GM18907 (cell line): Measurements from ENCODE around the gene CDC42.

Source experiments
- ATAC-seq: cut with Tn5 transposase; IDR thresholded peaks from one replicate; pipeline ENCODE4 v1.9.1; 2021; ENCODE audit warnings: mild to moderate bottlenecking, moderate library complexity; ENCODE audit not compliant: unreplicated experiment

The CDC42 gene

GRCh38 chr1:22127248-22127647 lies 74.7 kb downstream of the CDC42 start:
- no peak for ATAC-seq

- no peak for ATAC-seq
Measured at GRCh38 chr1:22127731-22128130, 75.2 kb downstream of the CDC42 start.

- no peak for ATAC-seq
Measured at GRCh38 chr1:22128392-22128791, 75.9 kb downstream of the CDC42 start.

DNA sequence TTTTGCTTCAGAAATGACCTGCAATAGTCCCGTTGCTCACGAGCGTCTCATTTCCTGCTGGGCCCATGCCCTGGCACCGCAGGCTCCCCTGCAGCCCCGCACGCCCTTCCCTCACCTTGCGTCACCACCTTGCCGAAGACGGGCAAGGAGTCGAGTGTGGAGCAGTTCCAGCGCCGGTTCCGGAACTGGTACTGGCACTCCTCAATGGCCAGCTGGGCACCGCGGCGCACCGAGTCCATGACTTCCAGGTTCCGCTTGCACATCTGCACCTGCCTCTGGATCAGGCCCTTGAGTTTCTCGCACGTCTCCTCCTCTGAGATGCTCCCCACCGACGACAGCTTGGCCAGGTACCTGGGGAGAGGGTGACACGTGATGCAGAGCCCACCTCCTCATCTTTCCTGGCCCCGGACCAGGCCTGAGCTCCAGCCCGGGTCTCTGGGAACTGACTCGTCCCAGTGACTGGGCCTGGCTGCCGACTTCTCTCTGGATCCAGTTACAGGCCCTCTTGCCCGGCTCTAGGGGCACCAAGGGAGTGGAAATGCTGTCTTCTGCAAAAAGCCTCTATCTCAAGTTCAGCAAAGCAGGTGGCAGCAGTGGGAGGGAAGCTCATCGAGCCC lies 77.1 kb downstream of the CDC42 start:
- ATAC-seq: no peak

GRCh38 chr1:22131062-22131461 lies 78.6 kb downstream of the CDC42 start:
- ATAC-seq: no peak

- ATAC-seq: no peak
Measured at GRCh38 chr1:22131875-22132486, 79.5 kb downstream of the CDC42 start.

- no peak for ATAC-seq
Measured at GRCh38 chr1:22132517-22133235, 80.2 kb downstream of the CDC42 start.

GRCh38 chr1:22133247-22133930 lies 80.9 kb downstream of the CDC42 start:
- no peak for ATAC-seq

DNA sequence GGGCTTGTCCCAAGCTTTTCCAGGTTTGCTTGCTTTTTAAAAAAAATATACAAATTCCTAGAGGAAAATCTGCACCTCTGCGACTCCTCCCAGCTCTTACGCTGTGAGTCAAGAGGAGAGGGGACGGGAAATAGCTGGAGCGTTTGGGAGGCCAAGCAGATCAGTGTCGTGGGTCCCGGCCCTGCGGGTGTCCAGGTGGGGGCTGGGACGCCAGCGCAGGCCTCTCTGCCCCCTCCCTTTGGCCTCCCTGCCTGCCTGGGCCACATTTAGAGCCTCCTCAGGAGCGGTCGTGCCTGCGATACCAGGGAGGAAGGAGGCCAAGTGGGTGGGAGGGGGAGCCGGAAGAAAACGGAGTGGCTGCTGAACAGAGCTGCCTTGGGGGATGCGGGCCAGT lies 81.4 kb downstream of the CDC42 start:
- ATAC-seq: no peak

GRCh38 chr1:22137004-22137720 lies 84.7 kb downstream of the CDC42 start:
- no peak for ATAC-seq

GRCh38 chr1:22139066-22139594 lies 86.6 kb downstream of the CDC42 start:
- no peak for ATAC-seq

DNA sequence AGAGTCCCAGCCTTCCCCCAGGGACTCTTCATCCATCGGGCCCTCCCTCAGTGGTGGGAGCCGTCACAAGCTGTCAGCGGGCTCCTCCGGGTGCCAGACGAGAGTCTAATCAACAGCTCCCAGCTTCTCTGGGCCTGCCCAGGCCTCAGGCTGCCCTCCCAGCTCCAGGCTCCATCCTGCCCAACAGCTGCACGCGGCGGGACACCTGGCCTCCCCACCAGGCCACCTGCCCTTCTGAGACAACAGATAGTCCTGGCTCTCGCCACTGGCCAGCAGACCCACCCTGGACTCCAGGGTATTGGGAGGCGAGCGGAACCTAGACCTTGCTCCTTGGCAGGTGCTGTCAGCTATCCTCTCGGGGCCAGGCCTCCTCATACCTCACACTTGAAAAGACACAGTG lies 87.3 kb downstream of the CDC42 start:
- ATAC-seq: no peak
